GM10248 (cell line): Measurements from ENCODE around the gene ZNF74.
"Not testable (repeated sequence)": the region's sequence is repeated elsewhere in the genome, so short reads cannot be mapped to it uniquely, and the experiment has no call there.

ENCODE experiments used
- CTCF ChIA-PET: fragments of 300-600 bp; sonication (Branson Sonifier 250); formaldehyde crosslinking; extraction: SDS; loops from one replicate; lab custom pipeline; 2021; ENCODE audit warnings: antibody characterized with exemption; lab: Yijun Ruan, JAX
- POLR2A ChIA-PET: fragments of 350-650 bp; sonication (Branson Sonifier 250); formaldehyde crosslinking; extraction: SDS; loops from one replicate; lab custom pipeline; 2020; ENCODE audit warnings: antibody characterized with exemption; lab: Yijun Ruan, JAX
- DNase-seq: peaks from one replicate; pipeline ENCODE4 v3.0.0; 2012; ENCODE audit errors: extremely low spot score
- TF ChIP-seq, protein P1 (sequence below): IDR thresholded peaks from 2 replicates; pipeline ENCODE4 v1.5.1; 2012; ENCODE audit warnings: mild to moderate bottlenecking, low read depth; ENCODE audit errors: extremely low read depth, missing control alignments, control extremely low read depth

Gene ZNF74

GRCh38 chr22:20366841-20367240 is 27.1 kb upstream of the ZNF74 start:
- DNase-seq, POLR2A ChIA-PET, CTCF ChIA-PET: not testable (repeated sequence)

GRCh38 chr22:20368875-20369274 is 25.1 kb upstream of the ZNF74 start:
- POLR2A ChIA-PET = not testable (repeated sequence)

DNA sequence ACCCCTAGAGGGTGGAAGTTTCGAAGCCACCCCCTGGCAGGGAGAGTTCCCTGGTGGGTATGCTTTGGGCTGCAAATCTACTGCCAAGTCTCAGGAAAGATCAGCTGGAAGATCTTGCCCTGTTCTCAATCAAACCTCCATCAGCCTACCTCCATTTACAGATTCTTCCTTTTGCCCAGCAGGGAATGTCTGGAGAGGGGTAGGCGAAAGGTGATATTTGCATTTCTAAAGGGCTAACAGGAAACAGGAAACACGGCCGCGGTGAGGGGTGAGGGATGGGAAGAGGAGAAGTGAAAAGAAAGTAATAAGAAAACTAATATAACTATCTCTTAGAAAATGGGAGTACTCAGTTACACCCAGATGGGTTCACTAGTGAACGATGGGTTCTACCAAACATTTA is 22.3 kb upstream of the ZNF74 start:
- CTCF ChIA-PET, DNase-seq, POLR2A ChIA-PET: not testable (repeated sequence)

More at GRCh38 chr22:20368875-20369274, 25.1 kb upstream of the ZNF74 start:
- CTCF ChIA-PET, DNase-seq: not testable (repeated sequence)

- DNase-seq, POLR2A ChIA-PET: not testable (repeated sequence)
Observed at GRCh38 chr22:20372406-20372854, 21.5 kb upstream of the ZNF74 start.

DNA sequence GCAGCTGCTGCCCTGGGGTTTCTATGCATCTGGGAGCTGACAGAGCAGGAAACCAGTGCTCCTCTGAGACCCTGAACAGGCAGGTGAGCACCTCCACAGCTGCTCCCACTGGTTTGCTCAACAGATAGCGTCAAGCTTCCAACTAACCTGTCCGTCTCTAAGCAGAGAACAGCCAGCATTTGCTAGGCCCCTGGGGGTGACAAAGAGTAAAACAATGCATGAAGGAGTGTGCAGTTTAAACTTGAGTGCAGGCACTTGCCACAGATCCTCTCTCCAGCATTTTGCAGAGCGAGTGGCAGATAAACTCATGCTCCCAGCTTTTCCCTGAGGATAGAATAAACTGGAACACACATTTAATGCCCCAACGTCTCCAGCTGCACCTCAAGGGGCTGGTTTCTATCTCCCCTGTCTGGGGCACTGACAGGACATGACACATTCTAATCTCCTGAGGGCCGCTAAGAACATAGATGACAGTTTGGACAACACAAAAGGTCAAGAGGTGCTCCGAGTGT is 20.7 kb upstream of the ZNF74 start:
- POLR2A ChIA-PET, CTCF ChIA-PET: not testable (repeated sequence)

More at GRCh38 chr22:20372406-20372854, 21.5 kb upstream of the ZNF74 start:
- CTCF ChIA-PET = not testable (repeated sequence)

GRCh38 chr22:20374130-20374529 is 19.8 kb upstream of the ZNF74 start:
- POLR2A ChIA-PET, CTCF ChIA-PET, DNase-seq: not testable (repeated sequence)

More for the DNA sequence above, 20.7 kb upstream of the ZNF74 start:
- not testable (repeated sequence) for DNase-seq

DNA sequence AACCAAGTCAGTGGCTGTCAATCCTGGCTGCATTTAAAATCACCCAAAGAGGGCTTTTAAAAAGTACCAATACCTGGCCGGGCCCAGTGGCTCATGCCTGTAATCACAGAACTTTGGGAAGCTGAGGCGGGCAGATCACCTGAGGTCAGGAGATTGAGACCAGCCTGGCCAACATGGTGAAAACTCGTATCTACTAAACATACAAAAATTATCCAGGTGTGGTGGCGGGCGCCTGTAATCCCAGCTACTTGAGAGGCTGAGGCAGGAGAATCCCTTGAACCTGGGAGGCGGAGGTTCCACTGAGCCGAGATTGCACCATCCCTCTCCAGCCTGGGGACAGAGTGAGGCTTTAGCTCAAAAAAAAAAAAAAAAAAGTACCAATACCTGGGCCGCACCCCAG is 17.7 kb upstream of the ZNF74 start:
- DNase-seq, POLR2A ChIA-PET, CTCF ChIA-PET: not testable (repeated sequence)

GRCh38 chr22:20376983-20377382 is 17.0 kb upstream of the ZNF74 start:
- not testable (repeated sequence) for DNase-seq

GRCh38 chr22:20378110-20378509 is 15.8 kb upstream of the ZNF74 start:
- DNase-seq = no peak
- ChIA-PET CTCF (interaction anchor here (0.6 to 1.0 kb wide), 2 partner anchors 26 to 30 kb away, joined by 3 to 4 read pairs; no protein-coding TSS in a partner anchor), POLR2A (no interaction called here)
- TF ChIP-seq, protein P1, sequence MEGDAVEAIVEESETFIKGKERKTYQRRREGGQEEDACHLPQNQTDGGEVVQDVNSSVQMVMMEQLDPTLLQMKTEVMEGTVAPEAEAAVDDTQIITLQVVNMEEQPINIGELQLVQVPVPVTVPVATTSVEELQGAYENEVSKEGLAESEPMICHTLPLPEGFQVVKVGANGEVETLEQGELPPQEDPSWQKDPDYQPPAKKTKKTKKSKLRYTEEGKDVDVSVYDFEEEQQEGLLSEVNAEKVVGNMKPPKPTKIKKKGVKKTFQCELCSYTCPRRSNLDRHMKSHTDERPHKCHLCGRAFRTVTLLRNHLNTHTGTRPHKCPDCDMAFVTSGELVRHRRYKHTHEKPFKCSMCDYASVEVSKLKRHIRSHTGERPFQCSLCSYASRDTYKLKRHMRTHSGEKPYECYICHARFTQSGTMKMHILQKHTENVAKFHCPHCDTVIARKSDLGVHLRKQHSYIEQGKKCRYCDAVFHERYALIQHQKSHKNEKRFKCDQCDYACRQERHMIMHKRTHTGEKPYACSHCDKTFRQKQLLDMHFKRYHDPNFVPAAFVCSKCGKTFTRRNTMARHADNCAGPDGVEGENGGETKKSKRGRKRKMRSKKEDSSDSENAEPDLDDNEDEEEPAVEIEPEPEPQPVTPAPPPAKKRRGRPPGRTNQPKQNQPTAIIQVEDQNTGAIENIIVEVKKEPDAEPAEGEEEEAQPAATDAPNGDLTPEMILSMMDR = no peak

More at GRCh38 chr22:20376983-20377382, 17.0 kb upstream of the ZNF74 start:
- POLR2A ChIA-PET, CTCF ChIA-PET: not testable (repeated sequence)

DNA sequence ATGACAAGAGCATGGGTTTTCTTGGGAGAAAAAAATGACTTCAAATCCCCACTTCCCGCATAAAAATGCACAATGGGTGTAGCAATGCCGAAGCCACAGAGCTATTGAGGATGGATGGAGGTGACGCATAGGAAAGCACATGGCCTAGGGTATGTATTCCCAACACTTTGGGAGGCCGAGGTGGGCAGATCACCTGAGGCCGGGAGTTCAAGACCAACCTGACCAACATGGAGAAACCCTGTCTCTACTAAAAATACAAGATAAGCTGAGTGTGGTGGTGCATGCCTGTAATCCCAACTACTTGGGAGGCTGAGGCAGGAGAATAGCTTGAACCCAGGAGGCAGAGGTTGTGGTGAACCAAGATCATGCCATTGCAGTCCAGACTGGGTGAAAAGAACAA is 15.3 kb upstream of the ZNF74 start:
- CTCF ChIA-PET = interaction anchor here (0.6 to 1.0 kb wide), 2 partner anchors 26 to 30 kb away, joined by 3 to 4 read pairs; no protein-coding TSS in a partner anchor
- DNase-seq, POLR2A ChIA-PET: not testable (repeated sequence)

DNA sequence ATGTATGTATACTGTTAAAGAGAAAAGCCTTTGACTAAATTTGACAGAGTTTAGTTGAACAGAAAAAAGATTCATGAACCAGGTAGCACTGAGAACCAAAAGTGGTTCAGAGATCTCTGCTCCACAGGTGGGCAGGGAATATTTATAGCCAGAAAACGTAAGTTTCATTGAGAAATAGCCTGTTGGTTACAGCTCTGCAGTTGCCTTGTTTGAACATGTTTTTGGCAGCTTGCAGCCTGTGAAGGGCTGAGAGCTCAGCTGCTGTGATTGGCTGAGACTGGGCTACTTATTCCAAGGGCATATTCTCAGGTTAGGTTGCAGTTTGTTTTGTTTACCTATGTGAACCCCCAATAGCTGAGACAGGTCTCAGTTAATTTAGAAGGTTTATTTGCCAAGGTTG is 13.5 kb upstream of the ZNF74 start:
- DNase-seq = no peak
- ChIA-PET CTCF (interaction anchor here (2.7 kb wide), 1 partner anchor 12 kb away, joined by 8 read pairs; the partner anchor contains the start of gene ZNF74), POLR2A (no interaction called here)
- TF ChIP-seq, protein P1 = no peak

DNA sequence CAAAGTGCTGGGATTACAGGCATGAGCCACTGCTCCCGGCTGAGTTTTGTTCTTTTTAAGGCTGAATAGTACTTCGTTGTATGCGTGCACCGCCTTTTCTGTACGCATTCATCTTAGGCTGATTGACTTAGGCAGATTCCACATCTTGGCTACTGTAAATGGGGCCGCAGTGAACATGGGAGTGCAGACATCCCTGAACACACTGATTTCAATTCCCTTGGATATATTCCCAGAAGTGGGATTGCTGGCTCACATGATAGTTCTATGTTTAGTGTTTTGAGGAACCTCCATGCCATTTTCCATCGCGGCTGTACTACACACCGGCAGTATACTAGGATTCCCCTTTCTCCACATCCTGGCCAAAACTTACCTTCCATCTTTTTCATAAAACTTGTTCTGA is 10.4 kb upstream of the ZNF74 start:
- DNase-seq = no peak
- ChIA-PET POLR2A (no interaction called here), CTCF (no interaction called here)

More for the DNA sequence above, 10.4 kb upstream of the ZNF74 start:
- TF ChIP-seq, protein P1 = no peak
